ENCODE measurements around the gene IL11.

DNA sequence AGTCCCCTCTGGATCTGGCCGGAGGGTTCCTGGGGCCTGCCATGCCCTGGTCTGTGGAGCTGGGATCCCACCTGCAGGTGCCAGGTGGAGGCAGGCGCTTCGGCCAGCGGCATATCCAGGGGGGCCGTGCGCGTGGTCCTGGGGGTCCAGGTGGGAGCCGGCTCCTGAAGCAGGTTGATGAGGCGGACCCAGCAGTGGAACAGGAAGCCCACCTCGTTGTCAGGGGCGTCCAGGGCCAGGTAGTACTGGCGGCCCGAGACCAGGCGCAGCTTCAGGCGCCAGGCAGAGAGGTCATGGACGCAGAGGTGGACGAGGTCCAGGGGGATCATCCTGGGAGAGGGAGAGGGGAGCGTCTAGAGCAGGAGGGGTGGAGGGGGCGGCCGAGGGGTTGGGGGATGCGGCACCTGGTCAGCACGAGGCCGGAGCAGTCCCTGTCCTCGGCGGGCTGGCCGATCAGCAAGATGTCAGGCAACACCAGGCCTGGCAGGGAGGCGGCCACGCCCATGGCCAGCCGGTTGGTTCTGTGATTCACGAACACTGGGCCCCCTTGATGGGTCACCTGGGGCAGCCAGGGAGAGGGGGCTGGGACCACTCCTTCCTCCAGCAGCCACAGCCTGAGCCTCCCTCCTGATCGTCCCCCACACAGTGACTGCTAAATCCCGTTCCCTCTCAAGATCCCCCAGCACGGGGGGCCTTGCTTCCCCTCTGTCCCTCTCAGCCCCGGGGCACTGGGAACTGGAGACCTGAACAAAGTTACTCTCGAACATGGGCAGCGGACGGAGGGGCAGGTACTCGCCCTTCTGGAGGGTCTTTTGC is 7.9 kb downstream of the IL11 start:
- TF ChIP-seq CTCF (IDR thresholded peaks at IDR 0.05) (no peak), SMC3 (IDR thresholded peaks at IDR 0.05) (no peak)
